ENCODE measurements around the gene RAD17. TPM values are rescaled to one million over a fixed set of nuclear protein-coding genes. Genes with fewer than 3 reads are reported as not detected.
A peak's percentile ranks its signal among the peaks of the same experiment; 100 is the strongest.

Gene RAD17
- total and polyA plus RNA-seq, 2 of the 8 experiments (the other 6 are each of a cell fraction or from before 2014, with no cell fraction given) = 12.9 to 28.1 TPM

- Histone ChIP-seq H3K23me2 (ENCODE audit: low read depth, low read length) (peaks cover 9% of the 10 kb centered on the region), H2BK120ac (replicated peaks; ENCODE audit: low read depth, low read length) (no peak overlapping the region), H3K23ac (ENCODE audit: insufficient read length) (no peak overlapping the region), H2BK5ac (ENCODE audit: low read depth, low read length) (no peak overlapping the region), H3K4me1 (replicated peaks in 1 of 4; ENCODE audit: control insufficient read depth in 3 of 4, insufficient read depth in 4 of 4, low read length in 3 of 4) (no peaks in the 10 kb centered on the region; a peak in 2 of 7 replicates), H4K5ac (ENCODE audit: insufficient read length, low read depth, low read length) (no peak overlapping the region), H3K4ac (replicated peaks; ENCODE audit: insufficient read length, low read depth, low read length) (no peak overlapping the region), H3K27ac (ENCODE audit: low read depth, low read length) (no peak overlapping the region), H4K8ac (ENCODE audit: extremely low read depth, insufficient read depth, low read length) (no peak overlapping the region), H2AK5ac (ENCODE audit: low read depth, low read length) (0 out of 2 replicates have a peak overlapping the region, but pooled peaks have one; percentile 10), H3K9me3 (ENCODE audit: insufficient read depth in 2 of 2, low read depth in 1 of 2, low read length in 1 of 2) (no peaks in the 10 kb centered on the region), H4K20me1 (replicated peaks in 1 of 2; ENCODE audit: control insufficient read depth in 1 of 2, insufficient read depth in 2 of 2, low read length in 2 of 2) (peaks cover 0 to 2% of the 10 kb centered on the region in 2 experiments), H2BK15ac (ENCODE audit: low read length) (no peak overlapping the region), H2BK12ac (ENCODE audit: low read depth, low read length) (no peak overlapping the region), H2AFZ (ENCODE audit: low read length) (no peak overlapping the region), H2BK20ac (ENCODE audit: low read length) (no peak overlapping the region), H3K14ac (ENCODE audit: insufficient read length) (no peak overlapping the region), H4K91ac (replicated peaks; ENCODE audit: insufficient read length, low read length) (no peak overlapping the region), H3K9ac (replicated peaks in 1 of 4; ENCODE audit: extremely low read depth in 1 of 4, low read depth in 3 of 4, low read length in 3 of 4) (no peak overlapping the region), H3K27me3 (replicated peaks in 1 of 4; ENCODE audit: control insufficient read depth in 3 of 4, extremely low read depth in 1 of 4, insufficient read depth in 3 of 4, low read length in 3 of 4) (no peaks in the 10 kb centered on the region), H3K4me2 (ENCODE audit: insufficient read depth in 1 of 2, low read depth in 2 of 2, low read length in 2 of 2) (peak overlapping the region; percentile 77 to 87), H3K36me3 (ENCODE audit: control insufficient read depth in 2 of 4, insufficient read depth in 4 of 4, low read length in 3 of 4) (peaks cover 0 to 19% (median 8%) of the 10 kb centered on the region in 4 experiments; a peak in 4 of 8 replicates), H3K79me1 (ENCODE audit: low read depth, low read length) (no peaks in the 10 kb centered on the region; the same call in 1 of the 2 replicates), H3K56ac (replicated peaks; ENCODE audit: insufficient read length, low read depth, low read length) (no peak overlapping the region), H3K79me2 (ENCODE audit: control insufficient read depth in 1 of 2, insufficient read depth in 2 of 2, low read length in 2 of 2) (peaks cover 0 to 5% of the 10 kb centered on the region in 2 experiments; a peak in 1 of 4 replicates), H3K4me3 (ENCODE audit: extremely low read depth in 1 of 4, insufficient read depth in 2 of 4, low read depth in 3 of 4, low read length in 4 of 4) (peak overlapping the region in 2 of 4 experiments; percentile 90 to 93; a peak in 4 of 8 replicates), H3K18ac (ENCODE audit: extremely low read depth, low read length) (no peak overlapping the region)
- no peak for DNase-seq (ENCODE audit: low read depth in 1 of 2, low spot score in 2 of 2)
- CTCF ChIA-PET (ENCODE audit: partially characterized antibody) = no interaction called here
- no peak for FAIRE-seq
- POLR2A ChIA-PET (ENCODE audit: partially characterized antibody) = no interaction called here
- TF ChIP-seq ASH2L (IDR thresholded peaks at IDR 0.05; ENCODE audit: low read length) = no peak
- TF ChIP-seq EGR1 (IDR thresholded peaks at IDR 0.05; ENCODE audit: borderline replicate concordance, low read depth, low read length) = no peak
- no peak for TF ChIP-seq ZNF274 (IDR thresholded peaks at IDR 0.05; ENCODE audit: borderline replicate concordance, extremely low read depth, low read length)
- TF ChIP-seq SIRT6 (IDR thresholded peaks at IDR 0.05; ENCODE audit: low read length) = no peak
Measured at GRCh38 chr5:69416699-69417098, 47.1 kb downstream of the RAD17 start.
